AG10803 (cell line): ENCODE data around the gene DTX1.

Experiments used
- DNase-seq: peaks from one replicate; pipeline ENCODE4 v3.0.0; 2010; ENCODE audit warnings: low read depth
- H3K4me3 ChIP-seq: 2 replicates; pipeline ENCODE4 v1.5.1; 2011; ENCODE audit warnings: mild to moderate bottlenecking, low read length, control low read depth
- TF ChIP-seq, protein P1 (sequence below): conservative IDR thresholded peaks from 2 replicates; pipeline ENCODE4 v1.5.1; 2011; ENCODE audit warnings: mild to moderate bottlenecking, low read length, control low read depth, inconsistent platforms

Gene DTX1

DNA sequence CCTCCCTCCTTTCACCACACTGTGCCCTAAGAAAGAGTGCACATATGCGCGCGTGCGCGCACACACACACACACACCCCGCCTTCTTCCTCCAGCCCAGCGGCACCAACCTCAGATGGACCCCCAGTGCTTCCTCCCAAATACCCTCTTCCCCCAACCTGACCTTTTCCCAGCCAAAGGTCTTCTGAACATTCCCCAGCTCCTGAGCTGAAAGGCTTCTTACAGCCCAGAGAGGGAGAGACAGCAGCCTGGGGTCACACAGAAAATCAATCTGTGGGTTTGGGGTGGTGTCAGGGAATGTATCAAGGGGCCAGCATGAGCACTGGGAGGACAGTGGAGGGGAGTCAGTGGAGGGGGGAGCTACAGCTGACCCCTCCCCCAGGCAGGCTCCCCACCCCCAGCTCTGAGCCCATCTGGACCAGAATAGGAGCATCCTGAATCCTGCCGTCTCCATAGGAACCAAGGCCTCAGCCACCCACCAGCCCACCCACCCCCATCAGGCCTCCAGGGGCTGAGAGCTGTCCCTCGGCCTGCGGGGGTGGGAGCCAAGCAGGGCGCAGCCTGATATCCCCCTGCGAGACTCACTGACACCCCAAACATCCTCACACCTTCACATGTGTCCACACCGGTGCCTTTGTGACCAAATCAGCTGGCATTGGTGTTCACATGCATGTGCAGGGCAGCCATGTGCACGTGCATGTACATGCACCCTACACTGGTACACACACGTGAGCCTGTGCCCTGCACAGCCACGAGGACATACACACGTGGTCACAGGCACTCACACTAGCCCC is 73.3 kb downstream of the DTX1 start:
- H3K4me3 ChIP-seq: no peak overlapping the region
- no peak for DNase-seq
- TF ChIP-seq, protein P1, sequence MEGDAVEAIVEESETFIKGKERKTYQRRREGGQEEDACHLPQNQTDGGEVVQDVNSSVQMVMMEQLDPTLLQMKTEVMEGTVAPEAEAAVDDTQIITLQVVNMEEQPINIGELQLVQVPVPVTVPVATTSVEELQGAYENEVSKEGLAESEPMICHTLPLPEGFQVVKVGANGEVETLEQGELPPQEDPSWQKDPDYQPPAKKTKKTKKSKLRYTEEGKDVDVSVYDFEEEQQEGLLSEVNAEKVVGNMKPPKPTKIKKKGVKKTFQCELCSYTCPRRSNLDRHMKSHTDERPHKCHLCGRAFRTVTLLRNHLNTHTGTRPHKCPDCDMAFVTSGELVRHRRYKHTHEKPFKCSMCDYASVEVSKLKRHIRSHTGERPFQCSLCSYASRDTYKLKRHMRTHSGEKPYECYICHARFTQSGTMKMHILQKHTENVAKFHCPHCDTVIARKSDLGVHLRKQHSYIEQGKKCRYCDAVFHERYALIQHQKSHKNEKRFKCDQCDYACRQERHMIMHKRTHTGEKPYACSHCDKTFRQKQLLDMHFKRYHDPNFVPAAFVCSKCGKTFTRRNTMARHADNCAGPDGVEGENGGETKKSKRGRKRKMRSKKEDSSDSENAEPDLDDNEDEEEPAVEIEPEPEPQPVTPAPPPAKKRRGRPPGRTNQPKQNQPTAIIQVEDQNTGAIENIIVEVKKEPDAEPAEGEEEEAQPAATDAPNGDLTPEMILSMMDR: no peak

DNA sequence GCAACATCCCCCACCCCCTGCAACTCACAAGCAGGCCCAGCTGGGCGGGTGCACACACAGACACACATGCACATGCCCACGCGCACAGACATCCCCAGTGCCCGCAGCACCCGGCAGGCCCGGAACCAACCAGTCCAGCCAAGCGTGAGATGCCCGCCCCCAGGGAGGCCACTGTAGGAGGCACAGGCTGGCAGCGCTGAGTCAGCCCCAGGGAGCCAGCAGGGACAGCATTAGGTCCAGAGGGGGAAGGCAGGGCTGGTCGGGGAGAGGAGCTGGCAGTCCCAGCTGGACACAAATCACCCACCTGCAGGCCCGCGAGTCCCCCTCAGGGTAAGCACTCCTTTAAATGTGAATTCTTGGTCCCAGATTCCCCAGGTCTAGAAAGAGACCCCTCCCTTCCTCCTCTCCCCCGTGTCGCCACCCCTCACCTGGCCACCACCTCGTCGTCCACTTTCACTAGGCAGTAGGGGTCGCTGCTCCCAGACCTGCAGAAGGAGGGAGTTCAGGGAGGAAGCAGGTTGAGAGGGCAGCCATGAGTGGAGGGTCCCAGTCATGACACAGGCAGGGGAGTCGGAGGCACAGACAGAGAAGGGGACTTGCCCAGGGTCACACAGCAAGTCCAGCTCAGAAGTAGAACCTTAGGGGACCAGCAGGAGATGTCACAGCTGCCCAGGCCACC is 74.1 kb downstream of the DTX1 start:
- no peak overlapping the region for H3K4me3 ChIP-seq
- TF ChIP-seq, protein P1: no peak
- DNase-seq: no peak

GRCh38 chr12:113131556-113131955 is 75.0 kb downstream of the DTX1 start:
- TF ChIP-seq, protein P1: no peak

DNA sequence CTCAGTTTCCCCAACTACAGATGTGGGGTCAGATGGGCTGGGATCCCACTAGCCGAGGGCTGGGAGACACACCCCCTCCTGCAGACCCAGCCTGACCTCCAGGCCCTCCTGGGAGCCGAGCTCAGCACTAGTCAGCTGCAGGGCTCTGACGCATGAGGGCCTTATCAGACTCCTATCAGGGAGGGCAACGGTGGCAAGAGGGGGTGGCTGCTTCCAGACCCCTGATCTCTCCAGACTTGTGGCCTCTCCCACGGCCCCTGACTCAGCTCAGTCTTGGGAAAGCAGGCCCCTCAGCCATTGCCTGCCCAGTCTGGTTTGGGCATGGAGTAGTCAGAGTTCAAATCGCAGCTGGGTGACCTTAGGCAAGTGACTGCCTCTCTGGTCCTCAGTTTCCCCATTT is 76.5 kb downstream of the DTX1 start:
- H3K4me3 ChIP-seq: no peak overlapping the region
- DNase-seq: no peak
- TF ChIP-seq, protein P1: no peak

More at GRCh38 chr12:113131556-113131955, 75.0 kb downstream of the DTX1 start:
- no peak overlapping the region for H3K4me3 ChIP-seq
- no peak for DNase-seq

DNA sequence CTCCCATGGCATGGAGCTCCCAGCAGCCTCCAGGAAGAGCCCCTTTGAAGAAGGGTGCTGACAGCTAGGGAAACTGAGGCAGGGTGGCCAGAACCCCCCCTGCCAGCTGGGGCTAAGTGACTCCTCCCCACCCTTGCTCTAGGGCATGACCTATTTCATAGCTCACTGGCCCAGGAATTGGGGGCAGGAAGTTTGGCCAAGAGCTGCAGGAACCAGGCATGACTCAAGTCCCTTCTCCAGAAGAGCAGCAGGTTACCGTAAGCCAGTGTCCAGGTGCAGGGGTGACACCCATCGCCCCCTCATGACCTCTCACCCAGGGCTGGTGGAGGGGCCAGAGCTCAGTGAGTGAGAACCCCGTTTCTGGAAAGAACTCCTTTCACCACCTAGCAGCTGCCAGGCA is 77.1 kb downstream of the DTX1 start:
- no peak for DNase-seq
- TF ChIP-seq, protein P1: no peak
- H3K4me3 ChIP-seq: no peak overlapping the region

DNA sequence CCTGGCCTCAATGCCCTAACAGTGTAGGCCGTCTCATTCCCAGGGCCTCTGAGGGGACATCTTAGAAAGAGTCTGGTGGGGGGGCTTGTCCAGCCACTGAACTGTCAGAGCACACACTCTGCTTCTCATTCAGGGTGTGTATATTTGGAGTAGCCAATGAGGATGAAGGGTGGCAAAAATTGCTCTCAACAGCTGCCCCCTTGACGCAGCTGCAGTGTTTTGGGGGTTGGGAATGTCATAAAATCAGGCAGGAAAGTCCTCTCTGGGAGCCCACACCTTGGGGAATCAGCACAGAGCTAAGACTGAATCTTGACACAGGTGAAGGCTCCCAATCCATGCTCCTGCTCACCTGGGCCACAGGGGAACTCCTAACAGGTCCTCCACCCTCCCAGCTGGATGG is 77.5 kb downstream of the DTX1 start:
- H3K4me3 ChIP-seq: no peak overlapping the region
- DNase-seq: no peak
- TF ChIP-seq, protein P1: no peak

DNA sequence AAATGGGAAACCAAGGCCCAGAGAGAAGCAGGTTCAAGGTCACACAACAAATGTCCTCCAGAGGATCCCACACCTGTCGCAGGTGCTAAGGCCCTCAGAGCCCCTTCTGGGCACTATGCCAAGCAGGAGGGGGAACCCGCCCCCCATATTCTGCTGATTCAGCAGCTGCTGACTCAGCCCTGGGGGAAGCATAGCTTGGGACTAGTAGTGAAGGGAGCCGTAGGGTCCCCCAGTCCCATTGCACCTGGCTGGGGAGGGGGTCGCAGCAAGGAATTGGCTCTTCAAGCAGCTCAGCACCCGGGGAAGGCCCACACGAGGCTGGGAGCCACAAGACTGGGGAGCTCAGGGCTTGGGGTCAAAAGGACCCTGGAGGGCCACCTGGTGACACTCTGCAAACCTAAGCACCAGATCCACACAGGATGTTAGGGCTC is 78.0 kb downstream of the DTX1 start:
- DNase-seq: no peak
- TF ChIP-seq, protein P1: no peak
- H3K4me3 ChIP-seq: no peak overlapping the region
